Measurements from ENCODE around the gene AAGAB.
"Not testable (repeated sequence)": the region's sequence is repeated elsewhere in the genome, so short reads cannot be mapped to it uniquely, and the experiment has no call there.

Gene AAGAB

GRCh38 chr15:67253549-67254237 is 768 bp downstream of the AAGAB start:
- DNase-seq (ENCODE audit: low spot score), result peak; percentile 10

DNA sequence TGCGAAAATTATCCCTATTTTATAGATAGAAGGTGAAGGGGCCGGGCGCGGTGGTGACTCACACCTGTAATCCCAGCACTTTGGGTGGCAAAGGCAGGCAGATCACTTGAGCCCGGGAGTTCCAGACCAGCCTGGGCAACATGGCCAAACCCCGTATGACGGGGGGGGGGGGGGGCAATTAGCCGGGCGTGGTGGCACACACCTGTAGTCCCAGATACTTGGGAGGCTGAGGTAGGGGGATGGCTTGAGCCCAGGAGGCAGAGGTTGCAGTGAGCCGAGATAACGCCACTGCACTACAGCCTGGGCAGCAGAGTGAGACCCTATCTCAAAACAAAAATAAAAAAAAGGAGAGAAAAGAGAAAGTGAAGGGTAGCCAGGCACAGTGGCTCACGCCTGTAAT is 1.4 kb downstream of the AAGAB start:
- DNase-seq (ENCODE audit: low spot score), result no peak

- no peak for DNase-seq (ENCODE audit: low spot score)
These were observed 3.1 kb downstream of the AAGAB start for GRCh38 chr15:67251318-67251717.

DNA sequence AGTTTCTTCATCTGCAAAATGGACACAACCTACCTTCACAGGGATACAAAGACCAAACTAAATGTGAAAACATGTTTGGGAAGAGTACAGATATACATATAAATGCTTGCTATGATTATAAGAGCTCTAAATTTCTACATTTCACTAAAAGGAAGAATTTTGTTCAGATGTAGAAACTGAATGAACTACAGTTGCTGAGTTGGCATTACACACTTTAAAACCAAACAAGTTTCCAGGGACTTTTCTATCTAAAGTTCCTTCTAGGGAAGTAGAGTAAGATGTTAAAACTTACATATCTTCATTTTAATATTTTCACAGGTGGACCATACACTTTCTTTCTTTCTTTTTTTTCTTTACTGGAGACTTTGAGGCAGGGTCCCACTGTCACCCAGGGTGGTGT is 4.6 kb downstream of the AAGAB start:
- DNase-seq (ENCODE audit: low spot score), result no peak

DNA sequence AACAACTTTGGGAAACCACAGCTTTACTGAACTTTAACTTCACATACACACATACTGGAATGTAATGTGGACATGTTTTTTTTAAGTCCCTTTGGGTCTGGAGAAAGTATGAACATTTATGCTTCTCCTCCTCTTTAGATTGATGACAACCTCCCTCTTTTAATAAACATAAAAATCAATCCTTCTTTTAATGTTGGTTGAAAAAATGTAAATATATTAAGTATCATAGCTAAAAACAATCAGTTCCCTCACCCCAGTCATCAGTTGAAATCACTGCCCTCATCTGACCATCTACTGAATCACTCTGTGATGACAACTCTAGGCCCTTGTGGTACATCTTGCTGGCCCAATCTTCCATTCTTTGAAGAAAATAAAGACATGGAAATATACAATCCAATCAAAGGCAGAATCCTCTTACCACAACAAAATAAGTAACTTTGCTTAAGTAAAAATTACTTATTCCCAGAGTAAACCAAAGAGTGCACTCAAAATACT is 6.4 kb downstream of the AAGAB start:
- no peak for DNase-seq (ENCODE audit: low spot score)

- not testable (repeated sequence) for DNase-seq (ENCODE audit: low spot score)
These were observed 7.9 kb downstream of the AAGAB start for GRCh38 chr15:67246606-67247005.

DNA sequence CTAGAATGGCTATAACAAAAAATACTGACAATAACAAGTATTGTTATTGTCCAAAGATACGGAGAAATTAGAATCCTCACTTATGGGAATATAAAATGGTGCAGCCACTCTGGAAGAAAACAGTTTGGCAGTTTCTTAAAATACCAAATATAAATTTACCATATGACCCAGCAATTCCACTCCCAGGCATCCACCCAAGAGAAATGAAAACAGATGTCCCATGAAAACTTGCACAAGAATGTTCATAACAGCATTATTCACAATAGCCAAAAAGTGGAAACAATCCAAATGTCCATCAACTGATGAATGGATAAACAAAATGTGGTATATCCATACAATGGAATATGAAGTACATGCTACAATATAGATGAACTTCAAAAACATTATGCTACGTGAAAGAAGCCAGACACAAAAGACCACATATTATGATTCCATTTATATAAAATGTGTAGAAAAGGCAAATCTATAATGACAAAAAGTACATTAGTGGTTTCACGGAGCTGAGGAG is 9.4 kb downstream of the AAGAB start:
- DNase-seq (ENCODE audit: low spot score), result no peak

- no peak for DNase-seq (ENCODE audit: low spot score)
These were observed 11.8 kb downstream of the AAGAB start for GRCh38 chr15:67242708-67243111.

- DNase-seq (ENCODE audit: low spot score), result no peak
These were observed 13.2 kb downstream of the AAGAB start for GRCh38 chr15:67241132-67241855.

GRCh38 chr15:67240235-67241131 is 14.0 kb downstream of the AAGAB start:
- DNase-seq (ENCODE audit: low spot score), result no peak

- no peak for DNase-seq (ENCODE audit: low spot score)
These were observed 21.9 kb downstream of the AAGAB start for GRCh38 chr15:67232591-67232990.

- no peak for DNase-seq (ENCODE audit: low spot score)
These were observed 24.0 kb downstream of the AAGAB start for GRCh38 chr15:67230504-67230903.

DNA sequence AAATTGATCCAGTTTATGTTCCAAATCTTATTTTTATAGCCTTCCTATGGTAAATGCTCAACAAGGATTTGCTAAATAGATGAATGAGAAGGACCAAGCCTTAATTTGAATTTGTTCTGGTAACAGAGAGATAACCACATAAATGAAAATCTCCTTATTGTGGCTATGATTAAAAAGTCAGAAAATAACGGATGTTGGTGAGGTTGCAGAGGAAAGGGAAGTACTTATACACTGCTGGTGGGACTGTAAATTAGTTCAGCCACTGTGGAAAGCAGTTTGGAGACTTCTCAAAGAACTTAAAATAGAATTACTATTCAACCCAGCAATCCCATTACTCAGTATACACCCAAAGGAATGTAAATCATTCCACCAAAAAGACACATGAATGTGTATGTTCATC is 26.2 kb downstream of the AAGAB start:
- no peak for DNase-seq (ENCODE audit: low spot score)

DNA sequence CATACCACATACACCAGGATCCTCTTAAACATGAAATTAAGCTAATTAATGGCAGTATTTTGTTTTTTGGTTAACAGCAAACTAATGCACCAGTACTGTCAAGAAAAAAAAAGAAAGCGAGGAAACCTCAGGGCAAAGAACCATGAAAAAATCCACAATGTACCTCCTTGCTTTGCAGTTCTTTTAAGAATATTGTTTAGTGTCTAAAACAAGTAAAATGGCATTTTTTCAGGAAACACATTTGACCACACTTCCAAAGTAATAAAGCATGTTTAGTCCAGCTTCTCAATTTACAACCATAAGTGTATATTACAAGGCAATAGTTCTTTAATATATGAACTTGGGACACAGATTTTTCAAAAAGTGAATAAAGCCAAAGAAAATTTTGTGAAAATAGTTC is 26.6 kb downstream of the AAGAB start:
- no peak for DNase-seq (ENCODE audit: low spot score)

GRCh38 chr15:67227431-67227830 is 27.0 kb downstream of the AAGAB start:
- DNase-seq (ENCODE audit: low spot score), result no peak

DNA sequence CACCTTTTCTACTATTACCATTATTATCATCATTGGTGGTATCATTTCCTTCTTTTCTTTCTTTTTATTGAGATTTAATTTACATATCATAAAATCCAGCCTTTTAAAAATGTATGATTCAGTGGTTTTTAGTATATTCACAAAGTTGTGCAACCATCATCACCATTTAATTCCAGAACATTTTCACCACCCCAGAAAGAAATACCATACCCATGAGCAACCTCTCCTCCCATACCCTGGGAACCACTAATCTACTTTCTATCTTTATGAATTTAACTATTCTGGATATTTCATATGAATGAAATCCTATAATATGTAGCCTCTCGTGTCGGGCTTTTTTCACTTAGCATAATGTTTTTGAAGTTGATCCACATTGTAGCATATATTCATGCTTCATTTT is 29.1 kb downstream of the AAGAB start:
- no peak for DNase-seq (ENCODE audit: low spot score)

DNA sequence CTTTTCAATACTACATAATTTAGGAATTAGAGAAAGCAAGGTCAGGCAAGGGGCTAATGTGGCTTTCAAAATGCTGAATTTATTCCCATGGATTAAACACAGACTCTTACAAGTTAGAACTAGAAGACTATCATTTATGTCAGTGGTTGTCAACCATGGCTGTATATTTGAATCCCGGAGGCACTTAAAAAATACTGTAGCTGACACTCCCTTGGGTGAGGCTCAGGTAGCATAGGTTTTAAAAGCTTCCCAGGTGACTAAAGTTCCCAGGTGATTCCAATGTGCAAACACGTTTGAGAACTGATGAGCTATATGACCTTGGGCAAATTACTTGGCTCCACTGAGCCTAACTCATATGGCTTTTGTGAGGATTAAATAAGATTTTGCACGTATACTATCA is 29.6 kb downstream of the AAGAB start:
- no peak for DNase-seq (ENCODE audit: low spot score)

- no peak for DNase-seq (ENCODE audit: low spot score)
These were observed 35.2 kb downstream of the AAGAB start for GRCh38 chr15:67219288-67219687.

- no peak for DNase-seq (ENCODE audit: low spot score)
These were observed 36.0 kb downstream of the AAGAB start for GRCh38 chr15:67218428-67218827.

DNA sequence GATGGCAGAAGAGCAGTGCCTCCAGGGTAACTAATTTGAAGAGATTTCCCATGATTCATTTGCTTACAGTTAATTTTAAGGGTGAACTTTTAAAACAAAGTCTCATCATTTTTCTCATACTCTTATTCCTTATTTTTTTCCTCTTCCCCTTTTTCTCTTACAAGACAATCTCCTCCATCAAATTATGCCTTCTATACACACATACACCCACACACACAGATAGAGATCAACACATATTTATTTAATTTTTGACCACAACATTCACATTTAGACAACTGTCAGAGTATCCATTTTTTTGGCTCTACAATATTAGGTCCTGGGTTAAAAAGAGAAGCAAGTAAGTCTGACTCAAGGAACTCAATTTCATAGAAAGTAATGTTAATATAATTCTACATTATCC is 37.6 kb downstream of the AAGAB start:
- DNase-seq (ENCODE audit: low spot score), result no peak

- no peak for DNase-seq (ENCODE audit: low spot score)
These were observed 39.4 kb downstream of the AAGAB start for GRCh38 chr15:67215102-67215501.
